Measurements from ENCODE around the gene ADSS1. TPM values are rescaled to one million over a fixed set of nuclear protein-coding genes. Genes with fewer than 3 reads are reported as not detected.

The ADSS1 gene
- total RNA-seq, 1 experiment from 2014 or later: 9.9 TPM

DNA sequence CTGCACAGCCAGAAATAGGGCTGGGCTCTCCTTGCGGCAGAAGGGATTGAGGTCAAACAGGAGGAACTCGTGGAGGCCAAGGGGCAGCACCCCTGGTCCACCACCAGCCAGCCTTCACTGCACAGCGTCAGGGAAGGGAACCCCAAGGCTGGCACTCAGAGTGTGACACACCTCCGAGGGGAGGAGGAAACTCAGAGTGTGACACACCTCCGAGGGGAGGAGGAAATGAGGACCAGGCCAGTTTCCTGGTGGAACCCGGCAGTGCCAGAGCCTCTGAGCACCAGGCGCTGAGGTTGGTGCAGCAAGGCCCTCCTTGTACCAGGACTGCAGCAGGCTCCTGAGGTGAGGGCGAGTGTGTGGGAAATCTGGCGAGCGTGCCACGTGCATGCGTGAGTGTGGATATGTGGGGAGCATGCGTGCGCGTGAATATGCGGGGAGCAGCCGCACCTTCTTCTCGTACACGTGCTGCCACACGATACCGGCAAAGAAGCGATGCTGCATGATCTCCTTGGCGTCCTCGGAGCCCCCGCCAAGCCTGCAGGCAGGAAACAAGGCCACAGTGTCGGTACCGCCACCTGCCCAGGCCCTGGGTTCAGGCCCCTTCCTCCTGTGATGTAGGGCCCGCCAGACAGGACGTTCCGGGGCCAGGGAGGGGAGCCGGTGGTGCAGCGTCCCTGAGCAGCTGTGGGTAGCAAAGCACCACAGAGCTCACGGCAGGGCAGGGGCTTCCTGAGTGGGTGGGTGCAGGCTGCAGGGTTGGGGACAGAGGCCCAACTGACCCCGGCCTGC, 48.1 kb downstream of the ADSS1 start:
- ChIA-PET POLR2A (no interaction called here), CTCF (interaction anchor here (1.1 kb wide), 1 partner anchor 40 kb away, joined by 3 read pairs; no protein-coding TSS in a partner anchor), RAD21 (ENCODE audit: low non-redundant PET in 1 of 2, low total read pairs in 2 of 2, uncharacterized antibody in 2 of 2, unreplicated experiment in 2 of 2) (no interaction called here)
- intact Hi-C loops (cut with micrococcal nuclease): no loop called here
- Histone ChIP-seq H4K20me1 (ENCODE audit: insufficient read depth) (no peaks in the 10 kb centered on the region), H3K9me2 (ENCODE audit: insufficient read depth) (no peaks in the 10 kb centered on the region), H3K4me1 (ENCODE audit: control insufficient read depth in 1 of 2, insufficient read depth in 2 of 2, low read length in 2 of 2) (peaks cover 3 to 9% of the 10 kb centered on the region in 2 experiments; a peak in 3 of 4 replicates), H3K27ac (ENCODE audit: low read depth, low read length) (no peak overlapping the region), H2AFZ (ENCODE audit: low read depth, low read length, poor library complexity, severe bottlenecking) (no peak overlapping the region), H3K9ac (ENCODE audit: low read length) (no peak overlapping the region), H3K27me3 (ENCODE audit: insufficient read depth, low read length) (no peaks in the 10 kb centered on the region), H3K79me2 (ENCODE audit: insufficient read depth, low read length) (no peaks in the 10 kb centered on the region), H3K4me3 (replicated peaks in 1 of 2; ENCODE audit: low read depth in 1 of 2, low read length in 2 of 2) (no peak overlapping the region), H3K9me3 (ENCODE audit: control insufficient read depth in 1 of 2, insufficient read depth in 1 of 2, low read depth in 1 of 2, low read length in 2 of 2) (peaks cover 0 to 11% of the 10 kb centered on the region in 2 experiments; a peak in 2 of 4 replicates), H3K4me2 (ENCODE audit: low read length) (no peak overlapping the region), H3K36me3 (ENCODE audit: control insufficient read depth in 1 of 2, insufficient read depth in 2 of 2, low read length in 2 of 2) (peaks cover 2 to 43% of the 10 kb centered on the region in 2 experiments; a peak in 3 of 4 replicates)
- TF ChIP-seq ZNF274 (IDR thresholded peaks at IDR 0.05; ENCODE audit: low read depth, low read length) (no peak), POLR2A (IDR thresholded peaks at IDR 0.05; ENCODE audit: borderline replicate concordance, extremely low read depth, insufficient read depth, insufficient read length) (no peak), EGR1 (IDR thresholded peaks at IDR 0.05; ENCODE audit: low read depth) (no peak), TCF7L2 (IDR thresholded peaks at IDR 0.05; ENCODE audit: borderline replicate concordance, extremely low read depth, insufficient read depth, insufficient read length) (no peak), ELF1 (IDR thresholded peaks at IDR 0.05; ENCODE audit: borderline replicate concordance, low read depth) (no peak), EZH2 (IDR thresholded peaks at IDR 0.05) (no peak), SRF (IDR thresholded peaks at IDR 0.05; ENCODE audit: low read depth) (no peak), MAX (IDR thresholded peaks at IDR 0.05) (no peak), ZBTB33 (IDR thresholded peaks at IDR 0.05; ENCODE audit: extremely low read depth, insufficient replicate concordance, low read length) (no peak)
- DNase-seq (ENCODE audit: low read depth, low spot score) (no peak), ATAC-seq (no peak)
- BruUV-seq (replicated peaks): no TSS peak
